Germinal center (tissue), 1 donor: Measurements from ENCODE around the gene CSAG2.
"Not testable (repeated sequence)": the region's sequence is repeated elsewhere in the genome, so short reads cannot be mapped to it uniquely, and the experiment has no call there.

Experiments
- DNase-seq: peaks from one replicate; pipeline ENCODE4 v3.0.0; 2012; ENCODE audit warnings: mixed read lengths, low spot score

Gene CSAG2, protein sequence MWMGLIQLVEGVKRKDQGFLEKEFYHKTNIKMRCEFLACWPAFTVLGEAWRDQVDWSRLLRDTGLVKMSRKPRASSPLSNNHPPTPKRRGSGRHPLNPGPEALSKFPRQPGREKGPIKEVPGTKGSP

DNA sequence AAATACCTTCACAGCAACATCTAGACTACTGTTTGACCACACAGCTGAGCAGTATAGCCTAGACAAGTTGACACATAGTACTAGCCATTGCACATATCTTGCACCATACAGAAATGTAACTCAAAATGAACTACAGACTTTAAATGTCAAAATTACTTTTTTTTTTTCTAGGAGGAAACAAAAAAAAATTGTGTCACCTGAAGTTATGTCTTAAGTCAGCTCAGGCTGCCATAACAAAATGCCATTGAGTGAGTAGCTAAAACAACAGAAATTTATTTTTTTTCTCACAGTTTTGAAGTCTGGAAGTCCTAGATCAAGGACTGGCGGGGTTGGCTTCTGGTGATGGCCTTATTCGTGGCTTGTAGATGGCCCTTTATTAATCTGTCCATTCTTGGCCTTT is at the start of gene CSAG2:
CSAG2 (minus strand) TSS at position 101 of the 400 bp plus-strand sequence. CDS start 161 bp downstream, outside the sequence.
- not testable (repeated sequence) for DNase-seq

DNA sequence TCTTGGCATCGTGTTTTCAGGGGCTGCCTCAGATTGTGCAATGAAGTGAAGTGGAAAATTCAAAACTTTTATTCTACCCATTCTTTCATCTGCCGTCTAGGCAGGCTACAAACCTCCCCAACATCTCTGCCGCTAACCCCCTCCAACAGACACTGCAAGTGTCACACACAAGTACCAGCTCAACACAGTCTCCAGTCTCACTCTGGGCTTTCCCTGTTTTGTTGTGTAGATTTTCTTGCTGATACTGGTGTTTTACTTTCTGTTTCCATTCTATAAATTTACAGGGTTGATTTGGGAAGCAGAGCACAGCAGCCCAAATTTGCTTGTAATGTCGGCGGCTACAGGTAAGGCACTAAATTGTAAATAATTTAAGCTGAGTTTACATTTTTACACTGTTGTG is 45.8 kb upstream of the CSAG2 start:
- DNase-seq = not testable (repeated sequence)

DNA sequence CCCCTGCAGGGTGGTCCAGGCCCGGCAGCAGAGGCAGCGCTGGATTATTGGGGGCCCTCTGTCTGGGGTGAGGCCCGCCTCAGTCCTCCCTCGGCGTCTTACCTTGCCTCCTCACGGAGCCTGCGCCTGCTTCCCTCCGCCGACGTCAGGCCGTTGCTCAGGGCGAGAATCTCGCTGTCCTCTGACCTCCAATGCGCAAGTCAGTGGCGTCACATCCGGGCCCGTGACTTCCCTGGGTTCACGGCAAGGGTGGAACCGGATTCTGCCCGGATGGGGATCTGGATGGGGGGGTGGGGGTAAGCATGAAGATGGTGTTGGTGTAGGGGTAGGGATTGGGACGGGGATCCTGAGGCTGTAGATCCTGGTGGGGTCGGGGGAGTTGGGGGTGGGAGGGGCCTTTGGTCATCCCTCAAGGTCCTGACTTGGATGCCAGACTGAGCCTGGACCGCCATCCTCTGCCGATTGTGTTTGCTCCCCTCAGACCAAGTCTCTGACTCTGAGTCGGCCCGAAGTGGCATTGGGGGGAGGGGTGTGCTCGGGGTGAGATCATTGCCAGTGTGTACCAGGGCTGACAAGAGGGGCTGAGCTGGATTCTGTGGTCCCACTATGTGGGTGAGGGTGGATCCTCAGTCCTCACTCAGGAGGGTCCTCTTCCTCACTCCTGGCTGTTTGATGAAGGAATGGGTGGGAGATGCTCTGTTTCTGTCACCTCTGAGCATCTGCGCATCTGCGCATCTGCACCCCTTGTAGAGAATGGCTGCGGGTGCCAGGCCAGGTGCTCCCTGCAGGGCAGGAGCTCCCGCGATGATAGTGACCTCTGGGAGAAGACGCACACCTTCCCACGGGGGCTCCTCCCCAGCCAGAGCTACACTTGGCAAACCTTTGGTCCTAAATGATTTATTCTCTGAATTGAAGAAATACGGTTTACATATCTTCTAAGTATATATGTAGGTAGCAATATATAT is 44.9 kb upstream of the CSAG2 start, which contains the start of gene MAGEA2:
MAGEA2 (minus strand) TSS at position 157 of the 965 bp plus-strand sequence. CDS start 2,479 bp downstream, outside the sequence.
- DNase-seq = not testable (repeated sequence)

DNA sequence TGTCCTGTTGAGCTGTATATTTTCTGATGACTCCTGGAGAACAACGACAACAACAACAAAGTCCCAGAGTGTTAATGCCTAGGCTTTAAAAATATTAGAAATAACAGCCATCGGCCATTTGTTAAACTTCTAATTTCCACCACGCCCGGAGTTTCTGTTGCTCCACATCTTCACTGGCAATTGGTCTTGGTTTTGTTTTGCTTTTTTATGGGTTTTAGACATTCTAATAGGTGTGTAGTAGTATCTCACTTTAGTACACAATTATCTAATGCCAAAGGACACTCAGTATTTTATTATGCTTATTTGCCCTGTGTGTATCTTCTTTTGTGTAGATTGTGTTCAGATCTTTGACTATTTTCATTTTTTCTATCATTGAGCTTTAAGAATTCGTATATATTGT is 29.5 kb upstream of the CSAG2 start:
- no peak for DNase-seq

DNA sequence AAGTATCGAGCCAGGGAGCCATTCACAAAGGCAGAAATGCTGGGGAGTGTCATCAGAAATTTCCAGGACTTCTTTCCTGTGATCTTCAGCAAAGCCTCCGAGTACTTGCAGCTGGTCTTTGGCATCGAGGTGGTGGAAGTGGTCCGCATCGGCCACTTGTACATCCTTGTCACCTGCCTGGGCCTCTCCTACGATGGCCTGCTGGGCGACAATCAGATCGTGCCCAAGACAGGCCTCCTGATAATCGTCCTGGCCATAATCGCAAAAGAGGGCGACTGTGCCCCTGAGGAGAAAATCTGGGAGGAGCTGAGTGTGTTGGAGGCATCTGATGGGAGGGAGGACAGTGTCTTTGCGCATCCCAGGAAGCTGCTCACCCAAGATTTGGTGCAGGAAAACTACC is 27.5 kb upstream of the CSAG2 start:
- not testable (repeated sequence) for DNase-seq

DNA sequence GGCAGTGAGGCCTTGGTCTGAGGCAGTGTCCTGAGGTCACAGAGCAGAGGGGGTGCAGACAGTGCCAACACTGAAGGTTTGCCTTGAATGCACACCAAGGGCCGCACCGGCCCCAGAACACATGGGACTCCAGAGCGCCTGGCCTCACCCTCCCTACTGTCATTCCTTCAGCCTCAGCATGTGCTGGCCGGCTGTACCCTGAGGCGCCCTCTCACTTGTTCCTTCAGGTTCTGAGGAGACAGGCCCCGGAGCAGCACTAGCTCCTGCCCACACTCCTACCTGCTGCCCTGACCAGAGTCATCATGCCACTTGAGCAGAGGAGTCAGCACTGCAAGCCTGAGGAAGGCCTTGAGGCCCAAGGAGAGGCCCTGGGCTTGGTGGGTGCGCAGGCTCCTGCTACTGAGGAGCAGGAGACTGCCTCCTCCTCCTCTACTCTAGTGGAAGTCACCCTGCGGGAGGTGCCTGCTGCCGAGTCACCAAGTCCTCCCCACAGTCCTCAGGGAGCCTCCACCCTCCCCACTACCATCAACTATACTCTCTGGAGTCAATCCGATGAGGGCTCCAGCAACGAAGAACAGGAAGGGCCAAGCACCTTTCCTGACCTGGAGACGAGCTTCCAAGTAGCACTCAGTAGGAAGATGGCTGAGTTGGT is 26.9 kb upstream of the CSAG2 start:
- no peak for DNase-seq

DNA sequence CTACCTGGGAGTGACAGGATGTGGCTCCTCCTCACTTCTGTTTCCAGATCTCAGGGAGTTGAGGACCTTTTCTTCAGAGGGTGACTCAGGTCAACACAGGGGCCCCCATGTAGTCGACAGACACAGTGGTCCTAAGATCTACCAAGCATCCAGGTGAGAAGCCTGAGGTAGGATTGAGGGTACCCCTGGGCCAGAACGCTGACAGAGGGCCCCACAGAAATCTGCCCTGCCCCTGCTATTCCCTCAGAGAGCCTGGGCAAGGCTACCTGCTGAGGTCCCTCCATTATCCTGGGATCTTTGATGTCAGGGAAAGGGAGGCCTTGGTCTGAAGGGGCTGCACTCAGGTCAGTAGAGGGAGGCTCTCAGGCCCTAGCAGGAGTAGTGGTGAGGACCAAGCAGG is 26.0 kb upstream of the CSAG2 start:
- DNase-seq = no peak

DNA sequence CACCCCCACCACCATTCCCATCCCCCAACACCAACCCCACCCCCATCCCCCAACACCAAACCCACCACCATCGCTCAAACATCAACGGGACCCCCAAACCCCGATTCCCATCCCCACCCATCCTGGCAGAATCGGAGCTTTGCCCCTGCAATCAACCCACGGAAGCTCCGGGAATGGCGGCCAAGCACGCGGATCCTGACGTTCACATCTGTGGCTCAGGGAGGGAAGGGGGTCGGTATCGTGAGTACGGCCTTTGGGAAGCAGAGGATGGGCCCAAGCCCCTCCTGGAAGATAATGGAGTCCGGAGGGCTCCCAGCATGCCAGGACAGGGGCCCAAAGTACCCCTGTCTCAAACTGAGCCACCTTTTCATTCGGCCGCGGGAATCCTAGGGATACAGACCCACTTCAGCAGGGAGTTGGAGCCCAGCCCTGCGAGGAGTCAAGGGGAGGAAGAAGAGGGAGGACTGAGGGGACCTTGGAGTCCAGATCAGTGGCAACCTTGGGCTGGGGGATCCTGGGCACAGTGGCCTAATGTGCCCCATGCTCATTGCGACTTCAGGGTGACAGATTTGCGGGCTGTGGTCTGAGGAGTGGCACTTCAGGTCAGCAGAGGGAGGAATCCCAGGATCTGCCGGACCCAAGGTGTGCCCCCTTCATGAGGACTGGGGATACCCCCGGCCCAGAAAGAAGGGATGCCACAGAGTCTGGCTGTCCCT is 25.2 kb upstream of the CSAG2 start:
- not testable (repeated sequence) for DNase-seq

DNA sequence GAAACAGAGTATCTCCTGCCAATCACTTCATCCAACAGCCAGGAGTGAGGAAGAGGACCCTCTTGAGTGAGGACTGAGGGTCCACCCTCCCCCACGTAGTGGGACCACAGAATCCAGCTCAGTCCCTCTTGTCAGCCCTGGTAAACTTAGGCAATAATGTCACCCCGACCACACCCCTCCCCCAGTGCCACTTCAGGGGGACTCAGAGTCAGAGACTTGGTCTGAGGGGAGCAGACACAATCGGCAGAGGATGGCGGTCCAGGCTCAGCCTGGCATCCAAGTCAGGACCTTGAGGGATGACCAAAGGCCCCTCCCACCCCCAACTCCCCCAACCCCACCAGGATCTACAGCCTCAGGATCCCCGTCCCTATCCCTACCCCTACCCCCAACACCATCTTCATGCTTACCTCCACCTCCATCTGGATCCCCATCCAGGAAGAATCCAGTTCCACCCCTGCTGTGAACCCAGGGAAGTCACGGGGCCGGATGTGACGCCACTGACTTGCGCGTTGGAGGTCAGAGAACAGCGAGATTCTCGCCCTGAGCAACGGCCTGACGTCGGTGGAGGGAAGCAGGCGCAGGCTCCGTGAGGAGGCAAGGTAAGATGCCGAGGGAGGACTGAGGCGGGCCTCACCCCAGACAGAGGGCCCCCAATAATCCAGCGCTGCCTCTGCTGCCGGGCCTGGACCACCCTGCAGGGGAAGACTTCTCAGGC is 24.3 kb upstream of the CSAG2 start, which contains the start of the genes CSAG1 and MAGEA12:
CSAG1 (minus strand) TSS at position 461 of the 715 bp plus-strand sequence. CDS start 1,261 bp downstream, outside the sequence.
MAGEA12 (plus strand) TSS at position 497 of the 715 bp plus-strand sequence. CDS start 2,405 bp downstream, outside the sequence.
- DNase-seq = no peak

DNA sequence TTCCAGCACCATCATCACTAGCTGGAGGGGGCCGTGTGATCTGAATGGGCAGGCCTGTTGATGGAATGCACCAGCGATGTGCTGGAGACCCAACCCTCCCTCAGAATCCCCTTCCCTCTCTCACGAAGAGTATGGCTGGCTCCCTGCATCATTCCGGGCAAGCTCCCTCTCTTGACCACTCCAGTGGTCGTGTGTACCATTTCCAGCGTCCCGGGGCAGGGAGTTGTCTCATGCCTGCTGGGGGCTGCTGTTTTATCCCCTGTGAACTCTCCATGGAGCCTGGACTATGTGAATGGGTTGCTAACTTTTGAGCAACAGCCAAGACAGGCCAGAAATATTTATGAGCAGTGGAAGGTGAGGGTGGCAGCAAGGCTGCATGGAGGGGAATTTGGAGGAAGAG is 16.3 kb upstream of the CSAG2 start:
- DNase-seq = no peak

DNA sequence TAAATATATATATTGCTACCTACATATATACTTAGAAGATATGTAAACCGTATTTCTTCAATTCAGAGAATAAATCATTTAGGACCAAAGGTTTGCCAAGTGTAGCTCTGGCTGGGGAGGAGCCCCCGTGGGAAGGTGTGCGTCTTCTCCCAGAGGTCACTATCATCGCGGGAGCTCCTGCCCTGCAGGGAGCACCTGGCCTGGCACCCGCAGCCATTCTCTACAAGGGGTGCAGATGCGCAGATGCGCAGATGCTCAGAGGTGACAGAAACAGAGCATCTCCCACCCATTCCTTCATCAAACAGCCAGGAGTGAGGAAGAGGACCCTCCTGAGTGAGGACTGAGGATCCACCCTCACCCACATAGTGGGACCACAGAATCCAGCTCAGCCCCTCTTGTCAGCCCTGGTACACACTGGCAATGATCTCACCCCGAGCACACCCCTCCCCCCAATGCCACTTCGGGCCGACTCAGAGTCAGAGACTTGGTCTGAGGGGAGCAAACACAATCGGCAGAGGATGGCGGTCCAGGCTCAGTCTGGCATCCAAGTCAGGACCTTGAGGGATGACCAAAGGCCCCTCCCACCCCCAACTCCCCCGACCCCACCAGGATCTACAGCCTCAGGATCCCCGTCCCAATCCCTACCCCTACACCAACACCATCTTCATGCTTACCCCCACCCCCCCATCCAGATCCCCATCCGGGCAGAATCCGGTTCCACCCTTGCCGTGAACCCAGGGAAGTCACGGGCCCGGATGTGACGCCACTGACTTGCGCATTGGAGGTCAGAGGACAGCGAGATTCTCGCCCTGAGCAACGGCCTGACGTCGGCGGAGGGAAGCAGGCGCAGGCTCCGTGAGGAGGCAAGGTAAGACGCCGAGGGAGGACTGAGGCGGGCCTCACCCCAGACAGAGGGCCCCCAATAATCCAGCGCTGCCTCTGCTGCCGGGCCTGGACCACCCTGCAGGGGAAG is 5.0 kb upstream of the CSAG2 start, which contains the start of gene MAGEA2B:
MAGEA2B (plus strand) TSS at position 814 of the 973 bp plus-strand sequence. CDS start 2,479 bp downstream, outside the sequence.
- DNase-seq = not testable (repeated sequence)

DNA sequence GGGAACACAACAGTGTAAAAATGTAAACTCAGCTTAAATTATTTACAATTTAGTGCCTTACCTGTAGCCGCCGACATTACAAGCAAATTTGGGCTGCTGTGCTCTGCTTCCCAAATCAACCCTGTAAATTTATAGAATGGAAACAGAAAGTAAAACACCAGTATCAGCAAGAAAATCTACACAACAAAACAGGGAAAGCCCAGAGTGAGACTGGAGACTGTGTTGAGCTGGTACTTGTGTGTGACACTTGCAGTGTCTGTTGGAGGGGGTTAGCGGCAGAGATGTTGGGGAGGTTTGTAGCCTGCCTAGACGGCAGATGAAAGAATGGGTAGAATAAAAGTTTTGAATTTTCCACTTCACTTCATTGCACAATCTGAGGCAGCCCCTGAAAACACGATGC is 4.1 kb upstream of the CSAG2 start:
- not testable (repeated sequence) for DNase-seq

DNA sequence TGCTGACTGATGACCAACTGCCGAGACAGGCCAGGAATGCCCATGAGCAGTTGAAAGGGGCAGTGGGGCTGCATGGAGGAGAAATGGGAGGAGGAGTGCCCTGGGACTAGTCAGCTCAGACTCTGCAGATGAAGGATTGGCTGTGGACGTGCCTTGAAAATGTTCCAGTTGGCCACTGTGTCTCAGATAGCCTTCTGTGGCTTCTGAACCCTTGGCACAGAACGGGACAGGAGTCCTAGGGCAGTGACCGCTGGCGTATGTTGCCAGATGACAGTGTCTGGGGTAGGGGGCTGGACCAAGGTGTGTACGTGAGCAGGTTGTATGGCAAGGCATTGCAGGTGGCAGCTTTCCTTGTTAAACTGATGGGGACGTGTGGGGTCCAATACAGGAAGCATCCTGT is 2.6 kb downstream of the CSAG2 start:
- not testable (repeated sequence) for DNase-seq

DNA sequence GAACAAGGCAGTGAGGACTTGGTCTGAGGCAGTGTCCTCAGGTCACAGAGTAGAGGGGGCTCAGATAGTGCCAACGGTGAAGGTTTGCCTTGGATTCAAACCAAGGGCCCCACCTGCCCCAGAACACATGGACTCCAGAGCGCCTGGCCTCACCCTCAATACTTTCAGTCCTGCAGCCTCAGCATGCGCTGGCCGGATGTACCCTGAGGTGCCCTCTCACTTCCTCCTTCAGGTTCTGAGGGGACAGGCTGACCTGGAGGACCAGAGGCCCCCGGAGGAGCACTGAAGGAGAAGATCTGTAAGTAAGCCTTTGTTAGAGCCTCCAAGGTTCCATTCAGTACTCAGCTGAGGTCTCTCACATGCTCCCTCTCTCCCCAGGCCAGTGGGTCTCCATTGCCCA is 8.7 kb downstream of the CSAG2 start:
- not testable (repeated sequence) for DNase-seq

DNA sequence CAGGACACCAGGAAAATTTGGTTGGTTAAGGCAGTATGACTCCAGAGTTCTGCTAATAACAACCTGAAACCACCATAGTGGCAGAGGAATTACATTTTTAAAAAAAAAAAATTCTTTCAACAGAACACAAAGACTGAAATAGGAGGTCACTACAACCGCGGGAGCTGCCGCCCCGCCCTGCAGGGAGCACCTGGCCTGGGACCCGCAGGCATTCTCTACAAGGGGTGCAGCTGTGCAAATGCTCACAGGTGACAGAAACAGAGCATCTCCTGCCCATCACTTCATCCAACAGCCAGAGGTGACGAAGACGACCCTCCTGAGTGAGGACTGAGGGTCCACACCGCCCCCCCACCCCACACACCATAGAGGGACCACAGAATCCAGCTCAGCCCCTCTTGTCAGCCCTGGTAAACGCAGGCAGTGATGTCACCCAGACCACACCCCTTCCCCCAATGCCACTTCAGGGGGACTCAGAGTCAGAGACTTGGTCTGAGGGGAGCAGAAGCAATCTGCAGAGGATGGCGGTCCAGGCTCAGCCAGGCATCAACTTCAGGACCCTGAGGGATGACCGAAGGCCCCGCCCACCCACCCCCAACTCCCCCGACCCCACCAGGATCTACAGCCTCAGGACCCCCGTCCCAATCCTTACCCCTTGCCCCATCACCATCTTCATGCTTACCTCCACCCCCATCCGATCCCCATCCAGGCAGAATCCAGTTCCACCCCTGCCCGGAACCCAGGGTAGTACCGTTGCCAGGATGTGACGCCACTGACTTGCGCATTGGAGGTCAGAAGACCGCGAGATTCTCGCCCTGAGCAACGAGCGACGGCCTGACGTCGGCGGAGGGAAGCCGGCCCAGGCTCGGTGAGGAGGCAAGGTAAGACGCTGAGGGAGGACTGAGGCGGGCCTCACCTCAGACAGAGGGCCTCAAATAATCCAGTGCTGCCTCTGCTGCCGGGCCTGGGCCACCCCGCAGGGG is 10.8 kb downstream of the CSAG2 start, which contains the start of gene MAGEA3:
MAGEA3 (plus strand) TSS at position 843 of the 980 bp plus-strand sequence. CDS start 2,039 bp downstream, outside the sequence.
- not testable (repeated sequence) for DNase-seq

DNA sequence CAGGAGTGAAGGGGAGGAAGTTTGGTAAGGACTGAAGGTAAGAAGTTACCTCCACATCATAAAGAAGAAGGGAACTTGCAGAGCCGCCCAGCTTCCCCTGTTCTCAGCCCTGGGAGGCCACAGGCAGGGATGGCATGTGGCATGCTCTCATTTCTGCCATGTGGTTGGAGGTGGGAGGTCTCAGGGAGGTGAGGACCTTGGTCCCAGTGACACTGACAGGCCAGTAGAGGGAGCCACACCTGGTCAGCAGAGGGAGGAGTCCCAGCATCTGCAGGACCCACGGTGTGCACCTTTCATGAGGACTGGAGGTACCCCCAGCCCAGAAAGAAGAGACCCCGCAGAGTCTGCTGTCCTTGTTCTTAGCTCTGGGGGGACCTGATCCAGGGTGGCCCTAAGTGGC is 28.1 kb downstream of the CSAG2 start:
- DNase-seq = not testable (repeated sequence)

DNA sequence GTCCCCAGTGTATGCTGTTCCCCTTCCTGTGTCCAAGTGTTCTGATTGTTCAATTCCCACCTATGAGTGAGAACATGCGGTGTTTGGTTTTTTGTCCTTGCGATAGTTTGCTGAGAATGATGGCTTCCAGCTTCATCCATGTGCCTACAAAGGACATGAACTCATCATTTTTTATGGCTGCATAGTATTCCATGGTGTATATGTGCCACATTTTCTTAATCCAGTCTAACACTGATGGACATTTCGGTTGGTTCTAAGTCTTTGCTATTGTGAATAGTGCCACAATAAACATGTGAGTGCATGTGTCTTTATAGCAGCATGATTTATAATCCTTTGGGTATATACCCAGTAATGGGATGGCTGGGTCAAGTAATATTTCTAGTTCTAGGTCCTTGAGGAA is 34.4 kb downstream of the CSAG2 start:
- DNase-seq = not testable (repeated sequence)

DNA sequence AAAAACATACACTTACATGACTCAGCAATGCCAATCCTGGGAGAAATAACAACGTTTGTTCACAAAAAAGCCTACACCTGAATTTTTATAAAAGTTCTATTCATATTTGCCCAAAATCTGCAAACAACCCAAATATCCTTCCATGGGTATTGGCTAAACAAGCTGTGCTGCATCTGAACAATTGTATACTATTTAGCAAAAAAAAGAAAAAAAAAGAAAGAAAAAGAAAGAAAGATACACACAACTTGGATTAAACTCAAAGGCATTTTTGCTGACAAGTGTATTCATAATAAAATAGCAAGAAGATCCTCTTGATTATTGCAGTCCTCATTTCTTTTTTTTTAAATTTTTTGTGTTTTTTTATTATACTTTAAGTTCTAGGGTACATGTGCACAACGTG is 34.9 kb downstream of the CSAG2 start:
- DNase-seq = no peak
